Mucosa of descending colon (tissue), 3 donors: ENCODE measurements around the gene DUSP6. TPM values are rescaled to one million over a fixed set of nuclear protein-coding genes. Genes with fewer than 3 reads are reported as not detected.

Source experiments
- ATAC-seq: fragments of 200-7000 bp; cut with Tn5 transposase; one replicate; pipeline ENCODE4 v1.9.1; 2020; ENCODE audit warnings: mild to moderate bottlenecking, moderate library complexity
- DNase-seq, 3 donors: peaks; one replicate each; pipeline ENCODE4 v3.0.0-alpha.2; 2020
- H3K36me3 ChIP-seq: fragments of 200-600 bp; one replicate; pipeline ENCODE4 v1.8.0; 2021; ENCODE audit warnings: low read depth, mild to moderate bottlenecking
- H3K4me1 ChIP-seq: fragments of 200-600 bp; one replicate; pipeline ENCODE4 v1.8.0; 2021; ENCODE audit warnings: low read depth, mild to moderate bottlenecking
- H3K4me3 ChIP-seq: fragments of 200-600 bp; one replicate; pipeline ENCODE4 v1.8.0; 2021; ENCODE audit warnings: mild to moderate bottlenecking
- H3K9me3 ChIP-seq: fragments of 200-600 bp; one replicate; pipeline ENCODE4 v1.8.0; 2021; ENCODE audit warnings: mild to moderate bottlenecking
- CTCF ChIP-seq: fragments of 200-600 bp; IDR thresholded peaks from one replicate; pipeline ENCODE4 v1.8.0; 2022; ENCODE audit warnings: antibody characterized with exemption, mild to moderate bottlenecking
- intact Hi-C, 2 donors: fragments of 100-400 bp; cut with DNase I in 1 of 2; cut with micrococcal nuclease in 1 of 2; formaldehyde crosslinking; loops; one replicate each; pipeline versions ENCODE4 v1.11.0 to v1.11.1; 2022; cut with DNase I, micrococcal nuclease
- total RNA-seq, 3 donors: library from RNA; stranded (reverse); fragmentation: NEBNext Ultra II Directional in 2 of 3; extraction: Animal tissue kit (Norgen Biotek cat#: 25700) in 2 of 3; gene quantifications; one replicate each; pipeline versions ENCODE4 v1.2.1 to v1.2.4, GENCODE V29; 2021 to 2023
- donor health status: DM: no; HTN: no; CAD: no; lungs with moderate emphysema.
- donor health status: DM: no; HTN: no; CAD: no.
- donor health status: DM: no; HTN: yes; CAD: no.

Gene DUSP6
- total RNA-seq, 3 donors from 2014 or later, result 56.6 to 82.1 (median 65.0) TPM

GRCh38 chr12:89353188-89353822 is 1.0 kb upstream of the DUSP6 start:
- no peak for TF ChIP-seq CTCF
- intact Hi-C loops, result loop anchor here in 1 of 2 donors (5.0 kb wide), 1 partner anchor 109 kb away; no protein-coding TSS in a partner anchor

GRCh38 chr12:89352242-89352491 is 134 bp downstream of the DUSP6 start:
- ATAC-seq (no peak), DNase-seq (no peak)
- peaks cover 37% of the 10 kb centered on the region for H3K4me1 ChIP-seq
- H3K4me3 ChIP-seq, result peak overlapping the region; percentile 84
- no peaks in the 10 kb centered on the region for H3K36me3 ChIP-seq
- intact Hi-C loops, result loop anchor here in 1 of 2 donors (5.0 kb wide), 1 partner anchor 110 kb away; no protein-coding TSS in a partner anchor
- no peak for TF ChIP-seq CTCF
- no peaks in the 10 kb centered on the region for H3K9me3 ChIP-seq

More at GRCh38 chr12:89353188-89353822, 1.0 kb upstream of the DUSP6 start:
- peak; percentile 55 for ATAC-seq
- Histone ChIP-seq H3K4me3 (peak overlapping the region; percentile 36), H3K36me3 (no peaks in the 10 kb centered on the region), H3K4me1 (peaks cover 30% of the 10 kb centered on the region), H3K9me3 (no peaks in the 10 kb centered on the region)
- peak; percentile 68 to 87 (median 86) for DNase-seq

- no peaks in the 10 kb centered on the region for H3K36me3 ChIP-seq
- peak; percentile 50 to 78 (median 73) for DNase-seq
- peaks cover 36% of the 10 kb centered on the region for H3K4me1 ChIP-seq
- no peak for TF ChIP-seq CTCF
- H3K9me3 ChIP-seq, result no peaks in the 10 kb centered on the region
- intact Hi-C loops, result loop anchor here in 1 of 2 donors (5.0 kb wide), 1 partner anchor 111 kb away; no protein-coding TSS in a partner anchor
- peak; percentile 3 for ATAC-seq
- H3K4me3 ChIP-seq, result peak overlapping the region; percentile 84
These were observed 636 bp downstream of the DUSP6 start for GRCh38 chr12:89351489-89352241.

- Histone ChIP-seq H3K36me3 (no peaks in the 10 kb centered on the region), H3K9me3 (no peaks in the 10 kb centered on the region), H3K4me1 (peaks cover 29% of the 10 kb centered on the region), H3K4me3 (peak overlapping the region; percentile 84)
- TF ChIP-seq CTCF, result no peak
- intact Hi-C loops, result loop anchor here in 1 of 2 donors (5.0 kb wide), 1 partner anchor 111 kb away; no protein-coding TSS in a partner anchor
- peak in 2 of 3 donors; percentile 46 to 59 for DNase-seq
- ATAC-seq, result no peak
These were observed 1.4 kb downstream of the DUSP6 start for GRCh38 chr12:89350630-89351488.

- no peak for TF ChIP-seq CTCF
- ATAC-seq (no peak), DNase-seq (no peak)
- no peaks in the 10 kb centered on the region for H3K36me3 ChIP-seq
- peak overlapping the region; percentile 84 for H3K4me3 ChIP-seq
- intact Hi-C loops, result loop anchor here in 1 of 2 donors (5.0 kb wide), 1 partner anchor 112 kb away; no protein-coding TSS in a partner anchor
- no peaks in the 10 kb centered on the region for H3K9me3 ChIP-seq
- peaks cover 23% of the 10 kb centered on the region for H3K4me1 ChIP-seq
These were observed 2.1 kb downstream of the DUSP6 start for GRCh38 chr12:89350260-89350629.
